ENCODE measurements around the gene ZNF408.

GRCh38 chr11:46718155-46719019, 17.6 kb downstream of the ZNF408 start:
- TF ChIP-seq CTCF (IDR thresholded peaks at IDR 0.05; ENCODE audit: low read length) = no peak
- no peak for TF ChIP-seq EZH2 (IDR thresholded peaks at IDR 0.05; ENCODE audit: borderline replicate concordance, low read length)
